ENCODE data around the gene RND2. TPM values are rescaled to one million over a fixed set of nuclear protein-coding genes. Genes with fewer than 3 reads are reported as not detected.
A peak's percentile ranks its signal among the peaks of the same experiment; 100 is the strongest.

Gene RND2
- total and polyA plus RNA-seq, 9 of the 15 experiments (the other 6 are each of a cell fraction or from before 2014, with no cell fraction given) = 0.15 to 1.9 (median 0.98) TPM

GRCh38 chr17:42991471-42991870 lies 33.6 kb upstream of the RND2 start:
- H3K9me3 ChIP-seq (replicated peaks; ENCODE audit: control insufficient read depth, insufficient read depth, low read depth, low read length) = no peaks in the 10 kb centered on the region
- no peak overlapping the region for H3K9ac ChIP-seq (ENCODE audit: insufficient read depth in 1 of 2, low read depth in 2 of 2, low read length in 2 of 2)
- no peak overlapping the region for H3K4me3 ChIP-seq
- H4K20me1 ChIP-seq (replicated peaks; ENCODE audit: control insufficient read depth, insufficient read depth, low read length) = no peaks in the 10 kb centered on the region
- no peak for TF ChIP-seq POLR2AphosphoS2 (IDR thresholded peaks at IDR 0.05; ENCODE audit: low read length)
- TF ChIP-seq KAT8 (IDR thresholded peaks at IDR 0.05; ENCODE audit: low read depth) = no peak
- TF ChIP-seq NFIC (IDR thresholded peaks at IDR 0.05) = peak; percentile 70
- no peak for TF ChIP-seq KAT2B (IDR thresholded peaks at IDR 0.05; ENCODE audit: low read depth, low read length)
- ATAC-seq = no peak
- DNase-seq (ENCODE audit: extremely low read depth in 1 of 4, low spot score in 3 of 4) = no peak
- WGBS (ENCODE audit: insufficient coverage, low coverage, missing lambda C conversion rate) = 96% methylated on average over 6 of the region's 6 CpGs
- H3K9me1 ChIP-seq (ENCODE audit: control insufficient read depth, insufficient read depth, low read length) = no peaks in the 10 kb centered on the region
- intact Hi-C loops (cut with micrococcal nuclease) = no loop called here
- no peaks in the 10 kb centered on the region for H3K79me2 ChIP-seq (ENCODE audit: control insufficient read depth, insufficient read depth, low read length)
- ChIA-PET POLR2A (interaction anchor here (0.5 to 2.2 kb wide), 5 partner anchors 13 to 1080 kb away, joined by 3 to 6 read pairs (median 3); no protein-coding TSS in a partner anchor), CTCF (ENCODE audit: low intra/inter-chr PET ratio) (no interaction called here)
- in situ Hi-C loops (cut with MboI) = no loop called here
- no peaks in the 10 kb centered on the region for H3K4me1 ChIP-seq (replicated peaks in 1 of 2; ENCODE audit: control insufficient read depth in 2 of 2, insufficient read depth in 2 of 2, low read length in 2 of 2)
- H3K27ac ChIP-seq (ENCODE audit: extremely low read depth, low read depth, low read length) = no peak overlapping the region
- no peak overlapping the region for H2AFZ ChIP-seq (ENCODE audit: low read depth, low read length)
- H3K4me2 ChIP-seq (ENCODE audit: insufficient read depth, low read length) = no peak overlapping the region
- peaks cover 77% of the 10 kb centered on the region for H3K36me3 ChIP-seq (ENCODE audit: control insufficient read depth, insufficient read depth, low read length)
- no peak for FAIRE-seq
- no TSS peak for BruUV-seq (replicated peaks)
- H3K27me3 ChIP-seq (ENCODE audit: control insufficient read depth in 2 of 2, insufficient read depth in 2 of 2, low read length in 2 of 2) = no peaks in the 10 kb centered on the region

- no peak overlapping the region for H2AFZ ChIP-seq (ENCODE audit: low read depth, low read length)
- H3K27me3 ChIP-seq (ENCODE audit: control insufficient read depth in 2 of 2, insufficient read depth in 2 of 2, low read length in 2 of 2) = no peaks in the 10 kb centered on the region
- H4K20me1 ChIP-seq (replicated peaks; ENCODE audit: control insufficient read depth, insufficient read depth, low read length) = no peaks in the 10 kb centered on the region
- ChIA-PET CTCF (ENCODE audit: low intra/inter-chr PET ratio) (no interaction called here), POLR2A (interaction anchor here (0.6 to 2.2 kb wide), 5 partner anchors 7 to 323 kb away, joined by 3 to 6 read pairs (median 3); no protein-coding TSS in a partner anchor)
- H3K36me3 ChIP-seq (ENCODE audit: control insufficient read depth, insufficient read depth, low read length) = peaks cover 63% of the 10 kb centered on the region
- H3K79me2 ChIP-seq (ENCODE audit: control insufficient read depth, insufficient read depth, low read length) = no peaks in the 10 kb centered on the region
- no peak for ATAC-seq
- H3K9ac ChIP-seq (ENCODE audit: insufficient read depth in 1 of 2, low read depth in 2 of 2, low read length in 2 of 2) = no peak overlapping the region
- no peaks in the 10 kb centered on the region for H3K9me1 ChIP-seq (ENCODE audit: control insufficient read depth, insufficient read depth, low read length)
- no peak overlapping the region for H3K27ac ChIP-seq (ENCODE audit: extremely low read depth, low read depth, low read length)
- intact Hi-C loops (cut with micrococcal nuclease) (no loop called here), in situ Hi-C loops (cut with MboI) (no loop called here)
- WGBS (ENCODE audit: insufficient coverage, low coverage, missing lambda C conversion rate) = 55% methylated on average over 5 of the region's 5 CpGs
- H3K9me3 ChIP-seq (replicated peaks; ENCODE audit: control insufficient read depth, insufficient read depth, low read depth, low read length) = no peaks in the 10 kb centered on the region
- FAIRE-seq = no peak
- peaks cover 0 to 8% of the 10 kb centered on the region in 2 experiments; a peak in 2 of 5 replicates for H3K4me1 ChIP-seq (replicated peaks in 1 of 2; ENCODE audit: control insufficient read depth in 2 of 2, insufficient read depth in 2 of 2, low read length in 2 of 2)
- TF ChIP-seq, protein P1, sequence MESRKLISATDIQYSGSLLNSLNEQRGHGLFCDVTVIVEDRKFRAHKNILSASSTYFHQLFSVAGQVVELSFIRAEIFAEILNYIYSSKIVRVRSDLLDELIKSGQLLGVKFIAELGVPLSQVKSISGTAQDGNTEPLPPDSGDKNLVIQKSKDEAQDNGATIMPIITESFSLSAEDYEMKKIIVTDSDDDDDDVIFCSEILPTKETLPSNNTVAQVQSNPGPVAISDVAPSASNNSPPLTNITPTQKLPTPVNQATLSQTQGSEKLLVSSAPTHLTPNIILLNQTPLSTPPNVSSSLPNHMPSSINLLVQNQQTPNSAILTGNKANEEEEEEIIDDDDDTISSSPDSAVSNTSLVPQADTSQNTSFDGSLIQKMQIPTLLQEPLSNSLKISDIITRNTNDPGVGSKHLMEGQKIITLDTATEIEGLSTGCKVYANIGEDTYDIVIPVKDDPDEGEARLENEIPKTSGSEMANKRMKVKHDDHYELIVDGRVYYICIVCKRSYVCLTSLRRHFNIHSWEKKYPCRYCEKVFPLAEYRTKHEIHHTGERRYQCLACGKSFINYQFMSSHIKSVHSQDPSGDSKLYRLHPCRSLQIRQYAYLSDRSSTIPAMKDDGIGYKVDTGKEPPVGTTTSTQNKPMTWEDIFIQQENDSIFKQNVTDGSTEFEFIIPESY (CRISPR knock-in tag; IDR thresholded peaks at IDR 0.05) = no peak
- TF ChIP-seq ZNF41 (CRISPR knock-in tag; conservative IDR thresholded peaks at IDR 0.05) (no peak), MITF (IDR thresholded peaks at IDR 0.05) (no peak), MTA1 (IDR thresholded peaks at IDR 0.05; ENCODE audit: borderline replicate concordance) (no peak)
- no peak overlapping the region for H3K4me3 ChIP-seq
- TSS peak; percentile 21 for BruUV-seq (replicated peaks)
- DNase-seq (ENCODE audit: extremely low read depth in 1 of 4, low spot score in 3 of 4) = no peak
- no peak overlapping the region for H3K4me2 ChIP-seq (ENCODE audit: insufficient read depth, low read length)
These were observed 32.2 kb upstream of the RND2 start for GRCh38 chr17:42992872-42993271.

All from K562 (cell line).